ENCODE measurements around the gene PCBP3. TPM values are rescaled to one million over a fixed set of nuclear protein-coding genes. Genes with fewer than 3 reads are reported as not detected.

The PCBP3 gene
- polyA plus RNA-seq, 1 donor (not counting 4 experiments of a cell fraction or from before 2014, with no cell fraction given) = 0.25 TPM

DNA sequence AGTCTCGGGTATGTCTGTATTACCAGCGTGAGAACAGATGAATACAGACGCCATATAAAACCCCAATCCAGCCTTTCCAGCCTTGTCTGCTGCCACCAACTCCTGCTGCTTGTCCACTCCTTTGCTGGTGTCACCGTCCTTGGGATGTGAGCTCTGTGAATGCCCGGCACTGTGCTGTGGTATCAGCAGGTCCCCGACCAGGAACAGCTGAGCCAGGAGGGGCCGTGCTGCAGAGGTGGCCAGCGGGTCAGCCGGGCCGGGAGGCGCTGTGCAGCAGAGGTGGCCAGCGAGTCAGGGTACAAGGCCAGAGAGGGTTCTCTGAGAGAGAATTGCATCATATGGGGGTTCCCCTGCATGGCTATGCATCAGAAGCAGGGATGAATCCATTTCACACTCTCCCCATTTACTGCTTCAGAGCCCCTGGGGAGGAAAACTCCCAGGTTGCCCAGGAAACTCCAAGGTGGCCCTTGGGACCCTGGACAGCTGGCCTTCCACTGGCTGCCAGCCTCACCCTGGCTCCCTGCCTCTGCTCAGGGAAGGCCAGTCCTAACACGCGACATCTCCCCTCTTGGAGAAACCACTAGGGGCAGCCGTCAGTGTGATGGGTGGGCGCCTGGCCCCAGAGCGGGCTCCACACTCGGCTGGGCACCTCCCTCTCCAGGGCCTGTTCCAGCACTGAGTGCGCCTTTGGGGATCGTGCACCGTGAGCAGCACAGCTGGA, 215.7 kb downstream of the PCBP3 start:
- dilution Hi-C loops (cut with MboI; ENCODE audit: extremely low pct_ligation_motif_present, low sequenced_read_pairs) = no loop called here

DNA sequence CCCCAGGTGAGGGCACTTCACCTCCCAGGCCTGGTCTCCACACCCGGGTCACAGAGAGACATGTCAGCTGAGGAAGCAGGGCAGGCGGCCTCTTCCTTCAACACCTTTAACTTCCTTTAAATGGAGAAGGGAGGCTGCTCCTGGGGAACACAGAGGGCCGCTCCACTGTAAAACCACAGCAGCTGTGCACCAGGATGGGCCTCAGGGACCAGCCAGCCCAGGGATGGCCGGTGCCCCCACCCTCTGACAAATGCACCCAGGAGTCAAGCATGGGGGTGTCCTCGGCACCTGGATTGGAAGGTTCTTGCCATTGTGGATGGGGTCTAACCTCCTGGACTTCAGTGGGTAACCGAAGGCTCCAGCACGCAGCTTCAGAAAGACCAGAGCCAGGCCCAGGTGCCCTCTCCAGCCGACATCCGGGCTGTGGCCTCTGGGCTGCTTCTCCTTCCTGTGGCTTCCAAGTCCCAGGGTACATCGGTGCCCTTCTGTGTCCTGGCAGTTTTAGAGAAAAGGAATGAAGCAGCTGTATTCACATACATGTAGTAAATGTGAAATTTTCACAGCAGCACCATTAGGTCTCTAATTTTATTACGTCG, 216.3 kb downstream of the PCBP3 start:
- H3K4me2 ChIP-seq (ENCODE audit: control insufficient read depth, extremely low read depth, insufficient read depth, low read depth, low read length) = no peak overlapping the region
- dilution Hi-C loops (cut with MboI; ENCODE audit: extremely low pct_ligation_motif_present, low sequenced_read_pairs) = no loop called here
- H2AFZ ChIP-seq (ENCODE audit: control insufficient read depth, low read length) = no peak overlapping the region
- H3K27me3 ChIP-seq (ENCODE audit: control insufficient read depth, extremely low read depth, insufficient read depth, low read length) = no peaks in the 10 kb centered on the region
- no peak overlapping the region for H3K4me3 ChIP-seq (ENCODE audit: control insufficient read depth in 2 of 3, extremely low read depth in 1 of 3, insufficient read depth in 2 of 3, low read depth in 1 of 3, low read length in 3 of 3)
- DNase-seq (ENCODE audit: low read depth, low spot score) (no peak), FAIRE-seq (no peak)
- H3K79me2 ChIP-seq (ENCODE audit: control insufficient read depth, insufficient read depth, low read length) = no peaks in the 10 kb centered on the region
- H3K36me3 ChIP-seq (ENCODE audit: control insufficient read depth in 2 of 2, extremely low read depth in 1 of 2, insufficient read depth in 2 of 2, low read length in 2 of 2) = no peaks in the 10 kb centered on the region
- H3K9me1 ChIP-seq (ENCODE audit: control insufficient read depth, extremely low read depth, insufficient read depth, low read length) = no peaks in the 10 kb centered on the region
- H3K4me1 ChIP-seq (ENCODE audit: control insufficient read depth, extremely low read depth, insufficient read depth, low read length) = peaks cover 9% of the 10 kb centered on the region
- no peaks in the 10 kb centered on the region for H3K9me3 ChIP-seq (ENCODE audit: control insufficient read depth, low read depth, low read length)
- no peak overlapping the region for H3K27ac ChIP-seq (ENCODE audit: control insufficient read depth, insufficient read depth, low read length)
- TF ChIP-seq, protein P1, sequence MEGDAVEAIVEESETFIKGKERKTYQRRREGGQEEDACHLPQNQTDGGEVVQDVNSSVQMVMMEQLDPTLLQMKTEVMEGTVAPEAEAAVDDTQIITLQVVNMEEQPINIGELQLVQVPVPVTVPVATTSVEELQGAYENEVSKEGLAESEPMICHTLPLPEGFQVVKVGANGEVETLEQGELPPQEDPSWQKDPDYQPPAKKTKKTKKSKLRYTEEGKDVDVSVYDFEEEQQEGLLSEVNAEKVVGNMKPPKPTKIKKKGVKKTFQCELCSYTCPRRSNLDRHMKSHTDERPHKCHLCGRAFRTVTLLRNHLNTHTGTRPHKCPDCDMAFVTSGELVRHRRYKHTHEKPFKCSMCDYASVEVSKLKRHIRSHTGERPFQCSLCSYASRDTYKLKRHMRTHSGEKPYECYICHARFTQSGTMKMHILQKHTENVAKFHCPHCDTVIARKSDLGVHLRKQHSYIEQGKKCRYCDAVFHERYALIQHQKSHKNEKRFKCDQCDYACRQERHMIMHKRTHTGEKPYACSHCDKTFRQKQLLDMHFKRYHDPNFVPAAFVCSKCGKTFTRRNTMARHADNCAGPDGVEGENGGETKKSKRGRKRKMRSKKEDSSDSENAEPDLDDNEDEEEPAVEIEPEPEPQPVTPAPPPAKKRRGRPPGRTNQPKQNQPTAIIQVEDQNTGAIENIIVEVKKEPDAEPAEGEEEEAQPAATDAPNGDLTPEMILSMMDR (optimal IDR thresholded peaks at IDR 0.05 in 1 of 3, IDR thresholded peaks at IDR 0.05 in 1 of 3, conservative IDR thresholded peaks at IDR 0.05 in 1 of 3; ENCODE audit: extremely low read depth in 1 of 3, insufficient read depth in 2 of 3, low read length in 3 of 3) = no peak
- TF ChIP-seq EZH2 (IDR thresholded peaks at IDR 0.05; ENCODE audit: low read length) = no peak
- H4K20me1 ChIP-seq (ENCODE audit: control insufficient read depth, extremely low read depth, insufficient read depth, low read length) = no peaks in the 10 kb centered on the region
- no peak overlapping the region for H3K9ac ChIP-seq (ENCODE audit: control insufficient read depth, extremely low read depth, insufficient read depth, low read length)

More for the DNA sequence above, 215.7 kb downstream of the PCBP3 start:
- H2AFZ ChIP-seq (ENCODE audit: control insufficient read depth, low read length) = no peak overlapping the region
- H3K79me2 ChIP-seq (ENCODE audit: control insufficient read depth, insufficient read depth, low read length) = no peaks in the 10 kb centered on the region
- no peak for DNase-seq (ENCODE audit: low read depth, low spot score)
- H3K4me3 ChIP-seq (ENCODE audit: control insufficient read depth in 2 of 3, extremely low read depth in 1 of 3, insufficient read depth in 2 of 3, low read depth in 1 of 3, low read length in 3 of 3) = no peak overlapping the region
- no peak overlapping the region for H3K4me2 ChIP-seq (ENCODE audit: control insufficient read depth, extremely low read depth, insufficient read depth, low read depth, low read length)
- no peaks in the 10 kb centered on the region for H4K20me1 ChIP-seq (ENCODE audit: control insufficient read depth, extremely low read depth, insufficient read depth, low read length)
- H3K4me1 ChIP-seq (ENCODE audit: control insufficient read depth, extremely low read depth, insufficient read depth, low read length) = peaks cover 9% of the 10 kb centered on the region
- no peak for FAIRE-seq
- H3K36me3 ChIP-seq (ENCODE audit: control insufficient read depth in 2 of 2, extremely low read depth in 1 of 2, insufficient read depth in 2 of 2, low read length in 2 of 2) = no peaks in the 10 kb centered on the region
- H3K9ac ChIP-seq (ENCODE audit: control insufficient read depth, extremely low read depth, insufficient read depth, low read length) = no peak overlapping the region
- no peaks in the 10 kb centered on the region for H3K9me1 ChIP-seq (ENCODE audit: control insufficient read depth, extremely low read depth, insufficient read depth, low read length)
- no peak for TF ChIP-seq EZH2 (IDR thresholded peaks at IDR 0.05; ENCODE audit: low read length)
- TF ChIP-seq, protein P1 (optimal IDR thresholded peaks at IDR 0.05 in 1 of 3, IDR thresholded peaks at IDR 0.05 in 1 of 3, conservative IDR thresholded peaks at IDR 0.05 in 1 of 3; ENCODE audit: extremely low read depth in 1 of 3, insufficient read depth in 2 of 3, low read length in 3 of 3) = no peak
- H3K9me3 ChIP-seq (ENCODE audit: control insufficient read depth, low read depth, low read length) = no peaks in the 10 kb centered on the region
- H3K27me3 ChIP-seq (ENCODE audit: control insufficient read depth, extremely low read depth, insufficient read depth, low read length) = no peaks in the 10 kb centered on the region
- no peak overlapping the region for H3K27ac ChIP-seq (ENCODE audit: control insufficient read depth, insufficient read depth, low read length)
